K562 (cell line): ENCODE results near the gene TRPM4. TPM values are rescaled to one million over a fixed set of nuclear protein-coding genes. Genes with fewer than 3 reads are reported as not detected.

Source experiments
- ATAC-seq: fragments of 200-7000 bp; cut with Tn5 transposase; 3 replicates; pipeline ENCODE4 v1.9.1; 2020; ENCODE audit warnings: moderate library complexity
- BruUV-seq: library from RNA; stranded (reverse); fragments of 400-500 nt; replicated peaks from 2 replicates; lab custom pipeline; 2021; lab: Mats Ljungman, UMichigan
- CTCF ChIA-PET: fragments of 300-600 bp; formaldehyde crosslinking; extraction: SDS; loops from one replicate; lab custom pipeline; 2021; ENCODE audit warnings: low intra/inter-chr PET ratio; lab: Yijun Ruan, JAX
- POLR2A ChIA-PET: fragments of 300-600, 350-650 bp; sonication (Branson Sonifier 250); formaldehyde crosslinking; extraction: SDS; loops from one replicate; lab custom pipeline; 2021; ENCODE audit warnings: antibody characterized with exemption, inconsistent platforms; lab: Yijun Ruan, JAX
- DNase-seq, 4 experiments: peaks; one replicate each; pipeline versions ENCODE4 v3.0.0 to v3.0.0-alpha.2; 2011 to 2018; ENCODE audit warnings: low spot score in 3 of 4, mixed read lengths in 3 of 4; ENCODE audit errors: extremely low read depth in 1 of 4
- FAIRE-seq: peaks from 2 replicates; lab custom pipeline; 2011; peaks lifted over from hg19 to GRCh38; lab: Jason Lieb, UNC
- H2AFZ ChIP-seq: 2 replicates; pipeline ENCODE4 v1.6.0; 2011; ENCODE audit warnings: low read depth, low read length, control low read depth, inconsistent platforms
- H3K27ac ChIP-seq: fragments of 200-600 bp; 3 replicates; pipeline ENCODE4 v1.8.0; 2011; ENCODE audit warnings: low read depth, mild to moderate bottlenecking, control low read depth, inconsistent platforms, low read length, moderate library complexity, mixed read lengths; ENCODE audit errors: extremely low read depth
- H3K27me3 ChIP-seq, 2 experiments: fragments of 300-600 bp in 1 of 2; 2 replicates in 1 of 2; 3 replicates in 1 of 2; pipeline versions ENCODE4 v1.6.0 to v1.8.0; 2011; ENCODE audit warnings: inconsistent platforms in 2 of 2, low read length in 2 of 2, mild to moderate bottlenecking in 1 of 2, mixed read lengths in 1 of 2, moderate library complexity in 1 of 2; ENCODE audit not compliant: control insufficient read depth in 2 of 2, insufficient read depth in 2 of 2
- H3K36me3 ChIP-seq: fragments of 300-600 bp; 3 replicates; pipeline ENCODE4 v1.8.0; 2011; ENCODE audit warnings: mild to moderate bottlenecking, low read length, inconsistent platforms; ENCODE audit not compliant: control insufficient read depth, insufficient read depth
- H3K4me1 ChIP-seq, 2 experiments: fragments of 200-600 bp in 1 of 2; replicated peaks in 1 of 2; 2 replicates in 1 of 2; 3 replicates in 1 of 2; pipeline versions ENCODE4 v1.5.1 to v1.8.0; 2011; ENCODE audit warnings: inconsistent platforms in 2 of 2, low read length in 2 of 2, mild to moderate bottlenecking in 1 of 2, mixed read lengths in 1 of 2, moderate library complexity in 1 of 2; ENCODE audit not compliant: control insufficient read depth in 2 of 2, insufficient read depth in 2 of 2
- H3K4me2 ChIP-seq: 2 replicates; pipeline ENCODE4 v1.6.1; 2011; ENCODE audit warnings: low read length, control low read depth, inconsistent platforms, mixed read lengths; ENCODE audit not compliant: insufficient read depth
- H3K4me3 ChIP-seq: fragments of 200-600 bp; sonication (generic), shearing (Covaris generic); 2 replicates; pipeline ENCODE4 v1.5.1; 2016; ENCODE audit warnings: control low read depth, inconsistent platforms
- H3K79me2 ChIP-seq: fragments of 200-600 bp; 3 replicates; pipeline ENCODE4 v1.8.0; 2011; ENCODE audit warnings: low read length, inconsistent platforms; ENCODE audit not compliant: control insufficient read depth, insufficient read depth
- H3K9ac ChIP-seq, 2 experiments: 2 replicates each; pipeline versions ENCODE4 v1.6.0 to v1.6.1; 2011; ENCODE audit warnings: low read depth in 2 of 2, low read length in 2 of 2, control low read depth in 1 of 2, inconsistent platforms in 1 of 2, mild to moderate bottlenecking in 1 of 2, mixed read lengths in 1 of 2; ENCODE audit not compliant: insufficient read depth in 1 of 2
- H3K9me1 ChIP-seq: one replicate; pipeline ENCODE4 v1.6.0; 2011; ENCODE audit warnings: inconsistent platforms, mild to moderate bottlenecking, low read length, moderate library complexity; ENCODE audit not compliant: control insufficient read depth, insufficient read depth
- H3K9me3 ChIP-seq: replicated peaks from 2 replicates; pipeline ENCODE4 v1.5.1; 2011; ENCODE audit warnings: low read depth, low read length, inconsistent platforms; ENCODE audit not compliant: control insufficient read depth, insufficient read depth
- H4K20me1 ChIP-seq: replicated peaks from 2 replicates; pipeline ENCODE4 v1.6.1; 2011; ENCODE audit warnings: low read length, inconsistent platforms, mixed read lengths; ENCODE audit not compliant: control insufficient read depth, insufficient read depth
- ARID1B ChIP-seq: fragments of 450-650 bp; IDR thresholded peaks from 2 replicates; pipeline ENCODE4 v1.6.1; 2016; ENCODE audit warnings: antibody characterized with exemption, mild to moderate bottlenecking, inconsistent platforms
- ATF1 ChIP-seq, 2 experiments: fragments of 450-650 bp in 1 of 2; IDR thresholded peaks; 2 replicates each; pipeline ENCODE4 v1.6.1; 2016; ENCODE audit warnings: missing compliant biosample characterization in 1 of 2, missing genetic modification characterization in 1 of 2
- BCOR ChIP-seq: fragments of 450-650 bp; IDR thresholded peaks from 2 replicates; pipeline ENCODE4 v1.6.1; 2016
- CBX2 ChIP-seq: fragments of 200-600 bp; sonication (generic); IDR thresholded peaks from one replicate; pipeline ENCODE4 v1.6.1; 2012; ENCODE audit warnings: mild to moderate bottlenecking, low read length, inconsistent platforms; ENCODE audit not compliant: insufficient read depth, poor library complexity, severe bottlenecking
- CBX3 ChIP-seq, 2 experiments: IDR thresholded peaks; 1 replicate in 1 of 2; 2 replicates in 1 of 2; pipeline ENCODE4 v1.6.1; 2012; ENCODE audit warnings: inconsistent platforms in 2 of 2, low read length in 2 of 2, borderline replicate concordance in 1 of 2, control low read depth in 1 of 2
- CHD1 ChIP-seq: fragments of 200-600 bp; sonication (generic); IDR thresholded peaks from one replicate; pipeline ENCODE4 v1.6.1; 2012; ENCODE audit warnings: mild to moderate bottlenecking, moderate library complexity, low read length, inconsistent platforms
- FOS ChIP-seq: IDR thresholded peaks from 3 replicates; pipeline ENCODE4 v1.6.1; 2011; ENCODE audit not compliant: insufficient read length; ENCODE audit errors: extremely low read depth
- FOSL1 ChIP-seq: fragments of 200-800 bp; sonication (Bioruptor generic); conservative IDR thresholded peaks from 2 replicates; pipeline ENCODE4 v1.6.1; 2016; ENCODE audit warnings: missing genetic modification characterization, missing compliant biosample characterization
- GTF2F1 ChIP-seq: IDR thresholded peaks from 2 replicates; pipeline ENCODE4 v1.6.1; 2011; ENCODE audit warnings: low read depth, low read length, improper control_type of control experiment
- MYNN ChIP-seq, 2 experiments: sonication (generic); formaldehyde crosslinking in 1 of 2; IDR thresholded peaks; 2 replicates each; pipeline versions ENCODE4 v1.5.0 to v1.6.1; 2016 to 2020; ENCODE audit warnings: antibody characterized with exemption in 1 of 2, missing genetic modification reagents in 1 of 2
- POLR2G ChIP-seq: fragments of 200-400 bp; formaldehyde crosslinking; IDR thresholded peaks from 2 replicates; pipeline ENCODE4 v1.6.1; 2017; ENCODE audit warnings: low read depth, mild to moderate bottlenecking, antibody characterized with exemption, low read length, moderate library complexity
- TBL1XR1 ChIP-seq, 2 experiments: IDR thresholded peaks; 2 replicates each; pipeline ENCODE4 v1.6.1; 2012; ENCODE audit warnings: improper control_type of control experiment in 2 of 2, low read length in 2 of 2, mild to moderate bottlenecking in 1 of 2
- U2AF1 ChIP-seq: fragments of 200-400 bp; formaldehyde crosslinking; optimal IDR thresholded peaks from 2 replicates; pipeline ENCODE3; 2017; ENCODE audit warnings: mild to moderate bottlenecking, low read depth, low read length, moderate library complexity
- ZNF174 ChIP-seq: fragments of 250-450 bp; sonication (Bioruptor Pico); IDR thresholded peaks from 2 replicates; pipeline ENCODE4 v1.4.0; 2020; ENCODE audit warnings: mild to moderate bottlenecking
- ZNF324 ChIP-seq: fragments of 250-450 bp; sonication (Bioruptor Pico); IDR thresholded peaks from 2 replicates; pipeline ENCODE4 v1.4.0; 2020; ENCODE audit warnings: mild to moderate bottlenecking
- ZNF507 ChIP-seq: conservative IDR thresholded peaks from 2 replicates; pipeline ENCODE4 v1.6.1; 2017; ENCODE audit warnings: missing genetic modification characterization, missing compliant biosample characterization
- ZNF551 ChIP-seq: fragments of 250-450 bp; sonication (Bioruptor Pico); IDR thresholded peaks from 2 replicates; pipeline ENCODE4 v1.5.0; 2021; ENCODE audit warnings: mild to moderate bottlenecking, moderate library complexity
- WGBS: fragments of 100-300 bp; shearing (Covaris generic); methylation state at CpG from one replicate; pipeline ENCODE4 v1.1.6; 2016; ENCODE audit warnings: low coverage, mixed read lengths; ENCODE audit not compliant: insufficient coverage; ENCODE audit errors: missing lambda C conversion rate; 5-methylcytosine and 5-hydroxymethylcytosine counted together
- in situ Hi-C: fragments of 300-500 bp; cut with MboI; formaldehyde crosslinking; loops from 4 replicates; pipeline ENCODE4 v1.15.0; 2018; ENCODE audit warnings: inconsistent platforms, mixed read lengths
- intact Hi-C: fragments of 100-400 bp; cut with micrococcal nuclease; formaldehyde crosslinking; loops from 2 replicates; pipeline ENCODE4 v1.14.2; 2022
- polyA plus RNA-seq, 8 experiments: library from polyadenylated mRNA; depleted of rRNA in 4 of 8; stranded (reverse) in 5 of 8; unstranded in 3 of 8; fragments of >200 nt; fragmentation: Nextera tagmentation in 2 of 8; fragmentation: Illumina TruSeq in 1 of 8; extraction: Ambion mirVana in 2 of 8; extraction: Trizol in 1 of 8; gene quantifications; 2 replicates each; pipeline versions ENCODE4 v1.2.1 to v1.2.3, GENCODE V29; 2011 to 2014; ENCODE audit warnings: inconsistent platforms in 1 of 8, missing spikeins in 1 of 8
- total RNA-seq, 7 experiments: library from RNA; depleted of rRNA in 6 of 7; stranded (reverse); fragments of >200 nt in 6 of 7; fragmentation: Illumina TruSeq in 2 of 7; extraction: Trizol in 2 of 7; gene quantifications; 2 replicates each; pipeline versions ENCODE4 v1.2.1 to v1.2.3, GENCODE V29; 2011 to 2021; ENCODE audit warnings: low replicate concordance in 1 of 7
- TF ChIP-seq, protein P1 (sequence below): sonication (generic); formaldehyde crosslinking; IDR thresholded peaks from 2 replicates; pipeline ENCODE4 v1.8.1; 2023; ENCODE audit warnings: mild to moderate bottlenecking, missing genetic modification reagents
- TF ChIP-seq, protein P2 (sequence below): fragments of 450-650 bp; formaldehyde crosslinking; IDR thresholded peaks from 2 replicates; pipeline ENCODE4 v1.4.0; 2022; ENCODE audit warnings: mild to moderate bottlenecking, moderate library complexity
- TF ChIP-seq, protein P3 (sequence below), 2 experiments: IDR thresholded peaks; 2 replicates each; pipeline ENCODE4 v1.6.1; 2011; ENCODE audit warnings: borderline replicate concordance in 1 of 2, control low read depth in 1 of 2, low read depth in 1 of 2, low read length in 1 of 2, mild to moderate bottlenecking in 1 of 2, mixed read lengths in 1 of 2, moderate library complexity in 1 of 2; ENCODE audit not compliant: insufficient read depth in 1 of 2, insufficient read length in 1 of 2, poor library complexity in 1 of 2, severe bottlenecking in 1 of 2; ENCODE audit errors: extremely low read depth in 1 of 2

Gene TRPM4
- total and polyA plus RNA-seq, 9 of the 15 experiments (the other 6 are each of a cell fraction or from before 2014, with no cell fraction given), result 6.5 to 45.4 (median 15.2) TPM

DNA sequence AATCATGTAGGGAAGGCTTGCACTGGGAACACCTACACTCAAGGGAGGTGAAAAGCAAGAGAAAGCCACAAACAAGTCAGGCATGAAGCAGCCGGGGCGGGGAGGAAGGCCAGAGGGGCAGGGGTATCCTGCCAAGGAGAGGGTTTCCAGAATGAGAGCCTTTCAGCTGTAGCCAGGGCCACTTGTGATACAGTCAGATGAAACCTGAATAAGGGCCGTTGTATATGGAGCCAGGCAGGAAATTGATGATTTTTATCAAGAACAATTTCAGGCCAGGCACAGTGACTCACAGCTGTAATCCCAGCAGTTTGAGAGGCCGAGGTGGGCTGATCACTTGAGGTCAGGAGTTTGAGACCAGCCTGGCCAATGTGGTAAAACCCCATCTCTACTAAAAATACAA, 4.4 kb downstream of the TRPM4 start:
- WGBS, result 6% methylated on average over 2 of the region's 4 CpGs
- no TSS peak for BruUV-seq
- Histone ChIP-seq H4K20me1 (no peaks in the 10 kb centered on the region), H3K27me3 (no peaks in the 10 kb centered on the region), H3K4me3 (no peak overlapping the region), H2AFZ (no peak overlapping the region), H3K4me1 (peaks cover 22 to 53% of the 10 kb centered on the region in 2 experiments), H3K79me2 (peaks cover 15% of the 10 kb centered on the region), H3K9me1 (no peaks in the 10 kb centered on the region), H3K9ac (peak overlapping the region in 1 of 2 experiments; percentile 46; a peak in 1 of 4 replicates), H3K36me3 (peaks cover 22% of the 10 kb centered on the region; the same call in 1 of the 3 replicates), H3K4me2 (no peak overlapping the region), H3K9me3 (no peaks in the 10 kb centered on the region), H3K27ac (peak overlapping the region; percentile 46; the same call in 2 of the 3 replicates)
- intact Hi-C loops, result no loop called here
- POLR2A ChIA-PET, result interaction anchor here (0.8 to 4.0 kb wide), 5 partner anchors 8 to 37 kb away, joined by 3 to 18 read pairs (median 9); no protein-coding TSS in a partner anchor
- DNase-seq (peak in 1 of 4 experiments; percentile 52), ATAC-seq (0 out of 3 replicates have a peak, but pooled peaks have one; percentile 2), FAIRE-seq (no peak)
- in situ Hi-C loops, result no loop called here
- CTCF ChIA-PET, result no interaction called here
- TF ChIP-seq ARID1B (peak; percentile 32), ZNF551 (no peak), POLR2G (no peak), GTF2F1 (no peak), FOSL1 (tag) (peak; percentile 52), MYNN (IDR thresholded peaks at IDR 0.05) (no peak), MYNN (CRISPR knock-in tag; IDR thresholded peaks at IDR 0.05) (no peak), BCOR (no peak), CBX3 (IDR thresholded peaks at IDR 0.05; ENCODE audit: borderline replicate concordance in 1 of 2, low read length in 2 of 2) (no peak), ZNF324 (CRISPR knock-in tag) (no peak), ZNF507 (no peak), CBX2 (no peak), CHD1 (no peak), TBL1XR1 (IDR thresholded peaks at IDR 0.05; ENCODE audit: low read length in 2 of 2) (no peak), ZNF174 (CRISPR knock-in tag) (no peak), U2AF1 (no peak), ATF1 (CRISPR knock-in tag; IDR thresholded peaks at IDR 0.05) (no peak), ATF1 (tag; IDR thresholded peaks at IDR 0.05) (no peak), FOS (no peak)
- TF ChIP-seq, protein P1, sequence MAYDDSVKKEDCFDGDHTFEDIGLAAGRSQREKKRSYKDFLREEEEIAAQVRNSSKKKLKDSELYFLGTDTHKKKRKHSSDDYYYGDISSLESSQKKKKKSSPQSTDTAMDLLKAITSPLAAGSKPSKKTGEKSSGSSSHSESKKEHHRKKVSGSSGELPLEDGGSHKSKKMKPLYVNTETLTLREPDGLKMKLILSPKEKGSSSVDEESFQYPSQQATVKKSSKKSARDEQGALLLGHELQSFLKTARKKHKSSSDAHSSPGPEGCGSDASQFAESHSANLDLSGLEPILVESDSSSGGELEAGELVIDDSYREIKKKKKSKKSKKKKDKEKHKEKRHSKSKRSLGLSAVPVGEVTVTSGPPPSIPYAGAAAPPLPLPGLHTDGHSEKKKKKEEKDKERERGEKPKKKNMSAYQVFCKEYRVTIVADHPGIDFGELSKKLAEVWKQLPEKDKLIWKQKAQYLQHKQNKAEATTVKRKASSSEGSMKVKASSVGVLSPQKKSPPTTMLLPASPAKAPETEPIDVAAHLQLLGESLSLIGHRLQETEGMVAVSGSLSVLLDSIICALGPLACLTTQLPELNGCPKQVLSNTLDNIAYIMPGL (CRISPR knock-in tag), result no peak
- TF ChIP-seq, protein P2, sequence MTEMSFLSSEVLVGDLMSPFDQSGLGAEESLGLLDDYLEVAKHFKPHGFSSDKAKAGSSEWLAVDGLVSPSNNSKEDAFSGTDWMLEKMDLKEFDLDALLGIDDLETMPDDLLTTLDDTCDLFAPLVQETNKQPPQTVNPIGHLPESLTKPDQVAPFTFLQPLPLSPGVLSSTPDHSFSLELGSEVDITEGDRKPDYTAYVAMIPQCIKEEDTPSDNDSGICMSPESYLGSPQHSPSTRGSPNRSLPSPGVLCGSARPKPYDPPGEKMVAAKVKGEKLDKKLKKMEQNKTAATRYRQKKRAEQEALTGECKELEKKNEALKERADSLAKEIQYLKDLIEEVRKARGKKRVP (CRISPR knock-in tag), result no peak
- TF ChIP-seq, protein P3, sequence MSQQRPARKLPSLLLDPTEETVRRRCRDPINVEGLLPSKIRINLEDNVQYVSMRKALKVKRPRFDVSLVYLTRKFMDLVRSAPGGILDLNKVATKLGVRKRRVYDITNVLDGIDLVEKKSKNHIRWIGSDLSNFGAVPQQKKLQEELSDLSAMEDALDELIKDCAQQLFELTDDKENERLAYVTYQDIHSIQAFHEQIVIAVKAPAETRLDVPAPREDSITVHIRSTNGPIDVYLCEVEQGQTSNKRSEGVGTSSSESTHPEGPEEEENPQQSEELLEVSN (IDR thresholded peaks at IDR 0.05; ENCODE audit: borderline replicate concordance in 1 of 2, extremely low read depth in 1 of 2, insufficient read depth in 1 of 2, insufficient read length in 1 of 2, low read depth in 1 of 2, low read length in 1 of 2, poor library complexity in 1 of 2, severe bottlenecking in 1 of 2), result no peak
